Measurements from ENCODE around the gene GNAZ.

The GNAZ gene

GRCh38 chr22:23069502-23070357, 589 bp upstream of the GNAZ start:
- peak overlapping the region in 1 of 2 donors; percentile 50 for H3K27ac ChIP-seq
- peak overlapping the region; percentile 89 for H3K4me3 ChIP-seq
- TF ChIP-seq, protein P1, sequence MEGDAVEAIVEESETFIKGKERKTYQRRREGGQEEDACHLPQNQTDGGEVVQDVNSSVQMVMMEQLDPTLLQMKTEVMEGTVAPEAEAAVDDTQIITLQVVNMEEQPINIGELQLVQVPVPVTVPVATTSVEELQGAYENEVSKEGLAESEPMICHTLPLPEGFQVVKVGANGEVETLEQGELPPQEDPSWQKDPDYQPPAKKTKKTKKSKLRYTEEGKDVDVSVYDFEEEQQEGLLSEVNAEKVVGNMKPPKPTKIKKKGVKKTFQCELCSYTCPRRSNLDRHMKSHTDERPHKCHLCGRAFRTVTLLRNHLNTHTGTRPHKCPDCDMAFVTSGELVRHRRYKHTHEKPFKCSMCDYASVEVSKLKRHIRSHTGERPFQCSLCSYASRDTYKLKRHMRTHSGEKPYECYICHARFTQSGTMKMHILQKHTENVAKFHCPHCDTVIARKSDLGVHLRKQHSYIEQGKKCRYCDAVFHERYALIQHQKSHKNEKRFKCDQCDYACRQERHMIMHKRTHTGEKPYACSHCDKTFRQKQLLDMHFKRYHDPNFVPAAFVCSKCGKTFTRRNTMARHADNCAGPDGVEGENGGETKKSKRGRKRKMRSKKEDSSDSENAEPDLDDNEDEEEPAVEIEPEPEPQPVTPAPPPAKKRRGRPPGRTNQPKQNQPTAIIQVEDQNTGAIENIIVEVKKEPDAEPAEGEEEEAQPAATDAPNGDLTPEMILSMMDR (IDR thresholded peaks at IDR 0.05), result no peak
- DNase-seq (ENCODE audit: low spot score), result peak; percentile 89

- no peak for DNase-seq (ENCODE audit: low spot score)
- no peak overlapping the region for H3K27ac ChIP-seq
- peak overlapping the region; percentile 89 for H3K4me3 ChIP-seq
- TF ChIP-seq, protein P1 (IDR thresholded peaks at IDR 0.05), result no peak
These were observed 1.1 kb downstream of the GNAZ start for GRCh38 chr22:23071230-23072076.

- no peak for DNase-seq (ENCODE audit: low spot score)
- Histone ChIP-seq H3K27ac (no peak overlapping the region), H3K4me3 (no peak overlapping the region)
- TF ChIP-seq, protein P1 (IDR thresholded peaks at IDR 0.05), result no peak
These were observed 2.0 kb downstream of the GNAZ start for GRCh38 chr22:23072077-23072910.

DNA sequence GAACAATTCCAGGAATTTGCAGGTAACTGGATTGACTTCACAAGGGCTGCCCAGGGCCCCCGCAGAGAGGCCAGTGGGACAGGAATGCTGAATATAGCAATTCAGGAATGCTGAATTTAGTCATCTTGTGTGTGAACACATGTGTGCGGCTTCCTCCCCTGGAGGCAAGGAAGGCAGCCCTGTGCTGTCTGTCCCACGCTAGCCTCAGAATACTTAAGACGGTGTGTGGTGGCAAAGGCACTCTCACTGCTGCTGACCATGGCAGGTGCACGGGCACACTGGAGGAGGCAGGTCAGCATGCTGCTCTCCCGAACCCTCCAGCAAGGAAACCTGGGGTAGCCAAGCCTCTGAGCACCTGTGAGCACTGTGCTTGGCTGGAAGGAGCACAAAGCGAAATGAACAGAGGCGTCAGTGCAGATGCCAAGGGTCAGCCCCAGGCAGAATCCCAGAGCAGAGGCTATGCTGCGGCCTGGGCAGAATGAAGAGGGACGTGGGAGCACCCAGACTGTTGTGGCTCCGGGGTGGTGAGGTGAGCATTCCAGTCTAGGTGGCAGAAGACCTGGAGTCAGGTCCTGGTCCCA, 2.7 kb downstream of the GNAZ start:
- DNase-seq (ENCODE audit: low spot score), result no peak
- no peak overlapping the region for H3K4me3 ChIP-seq
- TF ChIP-seq, protein P1 (IDR thresholded peaks at IDR 0.05), result no peak

DNA sequence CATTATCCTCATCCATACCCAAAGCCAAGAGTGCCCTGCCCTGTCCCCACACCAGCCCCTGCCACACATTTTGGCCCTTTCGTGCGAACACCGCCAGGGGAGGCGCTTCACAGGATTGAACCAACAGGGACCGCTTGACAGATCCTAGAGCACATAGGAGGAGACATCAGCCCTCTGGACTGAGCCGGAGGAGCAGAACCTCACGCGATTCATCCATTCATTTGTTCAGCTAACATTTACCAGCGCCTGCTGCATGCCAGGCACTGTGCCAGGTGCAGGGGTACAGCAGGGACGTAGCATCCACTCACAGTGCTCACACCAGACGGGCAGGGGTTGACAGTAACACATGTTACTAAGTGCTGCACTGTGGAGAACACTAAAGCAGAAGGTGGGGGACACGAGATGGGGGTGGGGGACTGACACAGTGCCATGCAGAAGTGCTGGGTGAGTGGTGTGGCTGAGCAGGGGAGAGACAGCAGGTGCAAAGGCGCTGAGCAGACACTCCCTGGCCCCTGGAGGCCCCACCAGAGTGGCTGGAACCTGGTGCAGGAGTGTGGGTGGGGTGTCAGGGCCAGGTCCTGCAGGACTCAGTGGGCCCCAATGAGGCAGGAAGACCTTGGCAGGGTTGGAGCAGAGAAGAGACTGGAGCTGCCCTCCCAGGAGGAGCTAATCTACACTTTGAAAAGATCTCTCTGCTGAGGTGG, 3.4 kb downstream of the GNAZ start:
- no peak overlapping the region for H3K4me3 ChIP-seq
- TF ChIP-seq, protein P1 (IDR thresholded peaks at IDR 0.05), result no peak
- H3K27ac ChIP-seq, result no peak overlapping the region
- DNase-seq (ENCODE audit: low spot score), result no peak

More for the DNA sequence above, 2.7 kb downstream of the GNAZ start:
- H3K27ac ChIP-seq, result no peak overlapping the region

GRCh38 chr22:23074451-23074850, 4.1 kb downstream of the GNAZ start:
- TF ChIP-seq, protein P1 (IDR thresholded peaks at IDR 0.05), result no peak
- DNase-seq (ENCODE audit: low spot score), result no peak
- H3K4me3 ChIP-seq, result no peak overlapping the region
- H3K27ac ChIP-seq, result no peak overlapping the region

Data from coronary artery (tissue), 2 donors.